Activated T-helper 17 cell treated with anti-CD3 and anti-CD28 coated beads, Interleukin-2, amount 50 U/mL, for 72 hours (primary cell): ENCODE measurements around the gene PKNOX2. TPM values are rescaled to one million over a fixed set of nuclear protein-coding genes. Genes with fewer than 3 reads are reported as not detected.

Experiments used
- ATAC-seq: fragments of 150-1000 bp; cut with Tn5 transposase; replicated peaks from 2 replicates; pipeline ENCODE4 v1.10.0; 2021; ENCODE audit warnings: mild to moderate bottlenecking, moderate library complexity
- H3K27ac Mint-ChIP-seq: one replicate; pipeline ENCODE4 v1.8.0; 2022; ENCODE audit warnings: mixed read lengths
- H3K27me3 Mint-ChIP-seq: one replicate; pipeline ENCODE4 v1.8.0; 2022; ENCODE audit warnings: mixed read lengths
- H3K36me3 Mint-ChIP-seq: one replicate; pipeline ENCODE4 v1.8.0; 2022; ENCODE audit warnings: low read depth, mild to moderate bottlenecking, mixed read lengths
- H3K4me1 Mint-ChIP-seq: one replicate; pipeline ENCODE4 v1.8.0; 2022; ENCODE audit warnings: mixed read lengths
- H3K4me3 Mint-ChIP-seq: one replicate; pipeline ENCODE4 v1.8.0; 2022; ENCODE audit warnings: mild to moderate bottlenecking, mixed read lengths
- H3K9me3 Mint-ChIP-seq: one replicate; pipeline ENCODE4 v1.8.0; 2022; ENCODE audit warnings: mixed read lengths
- total RNA-seq, 2 donors: library from RNA; stranded (reverse); gene quantifications; one replicate each; pipeline ENCODE4 v1.2.3, GENCODE V29; 2022

The PKNOX2 gene
- total RNA-seq, 2 donors from 2014 or later, result not detected

DNA sequence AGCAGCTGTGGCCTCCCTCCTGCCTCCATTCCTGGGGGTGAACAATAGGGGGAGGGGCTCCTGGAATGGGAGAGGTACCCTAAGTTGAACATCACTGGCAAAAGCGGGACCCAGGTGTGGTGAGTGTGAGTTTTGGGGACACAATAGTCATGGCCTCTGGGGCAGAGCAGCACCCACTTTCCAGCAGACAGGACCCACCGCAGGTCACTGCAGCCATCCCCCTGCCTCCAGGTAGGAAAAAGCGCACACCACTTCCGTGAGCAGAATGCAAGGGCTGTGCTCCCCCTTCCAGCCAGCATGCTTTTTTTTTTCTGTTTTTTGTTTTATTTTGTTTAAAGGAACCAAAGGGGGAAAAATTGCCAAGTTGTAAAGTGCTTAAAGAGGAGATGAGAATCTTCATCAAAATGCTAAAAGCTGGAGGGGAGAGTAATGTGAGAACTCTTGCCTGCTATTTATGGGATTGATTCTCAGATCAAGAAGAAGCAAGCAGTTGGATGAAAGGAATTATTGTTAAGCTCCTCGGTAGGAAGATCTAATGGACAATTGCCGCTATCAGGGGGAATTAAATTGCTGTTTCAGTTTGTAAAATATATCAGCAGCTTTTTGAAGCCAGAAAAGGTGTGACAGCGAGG, 178.7 kb downstream of the PKNOX2 start:
- Mint-ChIP-seq H3K4me3 (no peak overlapping the region), H3K27ac (no peak overlapping the region), H3K36me3 (no peaks in the 10 kb centered on the region), H3K4me1 (no peaks in the 10 kb centered on the region), H3K27me3 (peaks cover 12% of the 10 kb centered on the region), H3K9me3 (no peaks in the 10 kb centered on the region)
- no peak for ATAC-seq

DNA sequence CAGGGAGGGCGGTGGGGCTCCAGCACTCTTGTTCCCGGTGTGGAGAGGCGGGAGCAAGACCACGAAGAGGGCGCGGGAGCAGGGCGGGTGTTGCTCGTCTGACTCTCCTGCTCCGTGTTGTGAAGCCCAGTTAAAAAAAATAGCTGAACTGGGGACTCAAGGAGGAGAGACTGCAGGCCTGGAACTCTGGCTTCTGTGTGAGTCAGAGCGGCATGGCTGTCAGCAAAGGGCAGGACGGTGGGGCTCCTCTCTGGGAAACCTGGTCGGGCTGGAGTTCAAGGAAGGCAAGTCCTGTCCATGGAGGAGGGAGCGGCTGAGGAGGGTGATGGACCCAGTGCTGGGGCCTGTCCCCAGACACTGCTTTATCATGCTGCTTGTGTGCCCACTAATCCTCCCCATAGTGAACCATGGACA, 179.2 kb downstream of the PKNOX2 start:
- peaks cover 12% of the 10 kb centered on the region for H3K27me3 Mint-ChIP-seq
- no peaks in the 10 kb centered on the region for H3K4me1 Mint-ChIP-seq
- H3K27ac Mint-ChIP-seq, result no peak overlapping the region
- H3K36me3 Mint-ChIP-seq, result no peaks in the 10 kb centered on the region
- no peaks in the 10 kb centered on the region for H3K9me3 Mint-ChIP-seq
- no peak for ATAC-seq
- no peak overlapping the region for H3K4me3 Mint-ChIP-seq

DNA sequence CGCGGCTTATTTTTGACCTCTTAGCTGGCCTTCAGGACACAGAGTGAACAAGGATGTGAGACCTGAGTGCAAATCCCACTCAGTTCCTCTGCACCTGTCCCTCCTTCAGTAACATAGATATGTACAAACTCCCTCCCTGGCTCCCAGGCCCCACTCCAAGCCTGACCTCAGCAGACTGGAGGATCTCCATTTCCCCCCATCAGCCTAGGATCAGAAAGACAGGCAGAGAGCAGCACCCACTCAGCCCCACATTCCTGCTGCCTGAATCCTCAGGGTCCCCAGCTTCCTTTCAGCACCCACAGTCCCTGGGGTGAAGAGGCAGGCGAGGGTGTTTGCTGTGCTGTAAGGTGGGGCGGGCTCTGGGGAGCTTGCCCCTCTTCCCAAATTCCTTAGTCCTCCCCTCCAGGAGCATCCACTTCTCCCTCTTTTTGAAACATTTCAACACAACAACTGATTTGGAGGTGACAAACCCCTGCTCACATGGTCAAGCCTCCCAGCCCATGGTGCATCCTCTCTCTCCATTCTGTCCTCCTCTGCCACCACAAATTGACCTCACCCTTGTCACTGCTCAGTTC, 180.4 kb downstream of the PKNOX2 start:
- Mint-ChIP-seq H3K4me3 (no peak overlapping the region), H3K36me3 (no peaks in the 10 kb centered on the region), H3K27me3 (peaks cover 12% of the 10 kb centered on the region), H3K4me1 (no peaks in the 10 kb centered on the region), H3K27ac (no peak overlapping the region), H3K9me3 (no peaks in the 10 kb centered on the region)
- ATAC-seq, result no peak

GRCh38 chr11:125345421-125346178, 181.0 kb downstream of the PKNOX2 start:
- Mint-ChIP-seq H3K36me3 (no peaks in the 10 kb centered on the region), H3K4me1 (no peaks in the 10 kb centered on the region), H3K9me3 (no peaks in the 10 kb centered on the region), H3K27me3 (peaks cover 12% of the 10 kb centered on the region), H3K4me3 (no peak overlapping the region), H3K27ac (no peak overlapping the region)
- peak; percentile 56 for ATAC-seq

DNA sequence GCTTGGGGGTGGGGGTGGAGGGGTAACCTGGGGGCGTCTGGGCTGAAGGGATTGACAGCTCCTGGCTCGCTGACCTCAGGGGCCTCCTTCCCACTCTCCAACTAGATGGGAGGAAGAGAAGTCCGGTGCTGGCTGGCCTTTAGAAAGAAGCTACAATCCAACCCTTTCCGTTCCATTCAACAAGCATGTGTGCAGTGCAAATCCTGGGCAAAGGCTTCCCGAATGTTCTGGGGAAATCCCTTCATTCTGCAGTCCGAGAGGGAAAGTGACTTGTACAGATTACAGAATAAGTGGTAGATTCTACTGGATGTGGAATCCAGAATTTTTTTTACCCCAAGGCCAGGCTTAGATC, 181.6 kb downstream of the PKNOX2 start:
- no peak for ATAC-seq
- Mint-ChIP-seq H3K36me3 (no peaks in the 10 kb centered on the region), H3K27ac (no peak overlapping the region), H3K27me3 (peaks cover 12% of the 10 kb centered on the region), H3K4me1 (no peaks in the 10 kb centered on the region), H3K9me3 (no peaks in the 10 kb centered on the region), H3K4me3 (no peak overlapping the region)

GRCh38 chr11:125346565-125347260, 182.2 kb downstream of the PKNOX2 start:
- no peaks in the 10 kb centered on the region for H3K36me3 Mint-ChIP-seq
- ATAC-seq, result no peak
- H3K4me3 Mint-ChIP-seq, result no peak overlapping the region
- no peaks in the 10 kb centered on the region for H3K9me3 Mint-ChIP-seq
- peaks cover 12% of the 10 kb centered on the region for H3K27me3 Mint-ChIP-seq
- no peak overlapping the region for H3K27ac Mint-ChIP-seq
- H3K4me1 Mint-ChIP-seq, result no peaks in the 10 kb centered on the region

- Mint-ChIP-seq H3K4me3 (no peak overlapping the region), H3K9me3 (no peaks in the 10 kb centered on the region), H3K27ac (no peak overlapping the region), H3K27me3 (peaks cover 17% of the 10 kb centered on the region), H3K4me1 (no peaks in the 10 kb centered on the region), H3K36me3 (no peaks in the 10 kb centered on the region)
- ATAC-seq, result no peak
These were observed 182.7 kb downstream of the PKNOX2 start for GRCh38 chr11:125347261-125347585.

DNA sequence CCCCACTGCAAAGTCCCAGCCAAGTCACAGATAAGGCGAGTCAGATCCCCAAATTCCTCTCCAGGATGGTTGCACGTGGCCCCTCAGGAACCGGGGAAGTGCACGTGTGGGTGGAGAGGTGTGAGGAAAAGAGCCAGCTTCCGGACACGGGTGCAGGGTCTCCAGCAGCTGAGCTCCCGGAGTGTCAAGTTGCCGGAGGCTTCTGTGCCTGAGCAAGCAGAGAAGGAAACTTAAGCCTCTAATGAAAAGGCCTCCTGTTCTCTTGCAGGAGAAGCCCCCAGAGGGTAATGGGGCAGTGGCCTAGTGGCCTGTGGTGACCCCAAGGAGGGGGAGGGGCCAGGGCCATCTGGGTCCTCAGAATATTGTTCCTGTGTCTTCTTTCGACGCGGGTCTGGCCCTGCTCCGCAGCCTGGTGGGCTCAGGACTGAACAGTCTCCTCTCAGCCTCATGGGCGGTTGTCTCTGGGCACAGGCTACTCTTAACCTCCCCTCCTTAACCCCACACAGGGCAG, 183.6 kb downstream of the PKNOX2 start:
- Mint-ChIP-seq H3K9me3 (no peaks in the 10 kb centered on the region), H3K27me3 (peaks cover 18% of the 10 kb centered on the region), H3K36me3 (no peaks in the 10 kb centered on the region), H3K27ac (no peak overlapping the region), H3K4me3 (no peak overlapping the region), H3K4me1 (no peaks in the 10 kb centered on the region)
- ATAC-seq, result no peak

- no peaks in the 10 kb centered on the region for H3K9me3 Mint-ChIP-seq
- H3K36me3 Mint-ChIP-seq, result no peaks in the 10 kb centered on the region
- H3K4me1 Mint-ChIP-seq, result no peaks in the 10 kb centered on the region
- peak; percentile 43 for ATAC-seq
- no peak overlapping the region for H3K4me3 Mint-ChIP-seq
- H3K27ac Mint-ChIP-seq, result no peak overlapping the region
- H3K27me3 Mint-ChIP-seq, result peaks cover 18% of the 10 kb centered on the region
These were observed 184.2 kb downstream of the PKNOX2 start for GRCh38 chr11:125348674-125349309.

DNA sequence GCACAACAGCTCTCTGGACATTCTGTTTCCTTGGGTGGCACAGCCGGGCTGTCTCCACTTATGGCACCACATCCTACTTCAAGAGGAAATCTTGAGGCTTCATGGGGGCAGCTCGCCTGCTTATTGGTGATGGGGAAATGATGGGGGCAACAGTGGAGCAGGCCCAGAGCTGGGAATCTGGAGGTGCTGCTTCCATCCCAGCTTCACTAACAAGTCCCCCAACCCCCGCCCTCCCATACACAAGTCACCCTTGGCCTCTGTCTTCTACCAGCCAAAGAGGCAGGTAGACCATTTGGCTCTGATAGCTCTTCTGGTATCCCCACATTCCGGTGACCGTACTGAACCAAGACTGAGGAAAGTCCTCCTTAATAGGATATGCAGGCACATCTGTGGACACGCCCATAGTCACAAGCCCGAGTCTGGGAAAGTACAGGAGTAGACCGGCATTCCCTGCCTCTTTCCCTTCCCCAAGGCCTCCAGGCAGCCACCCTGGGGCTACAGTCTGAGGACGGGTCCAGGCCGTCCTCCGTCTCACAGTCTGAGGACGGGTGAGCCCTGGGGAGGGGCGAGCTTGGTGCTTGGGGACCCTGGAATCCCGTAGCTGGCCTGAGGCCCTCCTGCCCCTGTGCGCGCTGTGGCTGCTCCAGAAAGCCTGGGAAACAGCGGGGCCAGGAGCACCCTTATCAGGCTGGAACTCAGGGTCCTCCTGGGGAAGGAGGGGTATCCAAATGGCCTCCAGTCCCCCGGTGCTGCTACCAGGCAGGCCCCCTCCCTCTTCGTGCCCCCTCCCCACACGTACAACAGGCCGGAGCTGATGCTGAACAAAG, 185.9 kb downstream of the PKNOX2 start:
- no peak for ATAC-seq
- no peaks in the 10 kb centered on the region for H3K36me3 Mint-ChIP-seq

GRCh38 chr11:125351033-125351867, 186.7 kb downstream of the PKNOX2 start:
- no peak overlapping the region for H3K4me3 Mint-ChIP-seq
- peaks cover 8% of the 10 kb centered on the region for H3K4me1 Mint-ChIP-seq
- no peak for ATAC-seq
- H3K36me3 Mint-ChIP-seq, result no peaks in the 10 kb centered on the region
- H3K27ac Mint-ChIP-seq, result no peak overlapping the region
- H3K9me3 Mint-ChIP-seq, result no peaks in the 10 kb centered on the region
- H3K27me3 Mint-ChIP-seq, result peaks cover 11% of the 10 kb centered on the region

More for the DNA sequence above, 185.9 kb downstream of the PKNOX2 start:
- H3K9me3 Mint-ChIP-seq, result no peaks in the 10 kb centered on the region
- H3K4me1 Mint-ChIP-seq, result peaks cover 4% of the 10 kb centered on the region
- no peak overlapping the region for H3K4me3 Mint-ChIP-seq
- peaks cover 15% of the 10 kb centered on the region for H3K27me3 Mint-ChIP-seq
- no peak overlapping the region for H3K27ac Mint-ChIP-seq

- no peak overlapping the region for H3K4me3 Mint-ChIP-seq
- peaks cover 8% of the 10 kb centered on the region for H3K4me1 Mint-ChIP-seq
- no peak for ATAC-seq
- H3K36me3 Mint-ChIP-seq, result no peaks in the 10 kb centered on the region
- peaks cover 6% of the 10 kb centered on the region for H3K27me3 Mint-ChIP-seq
- H3K9me3 Mint-ChIP-seq, result no peaks in the 10 kb centered on the region
- no peak overlapping the region for H3K27ac Mint-ChIP-seq
These were observed 187.3 kb downstream of the PKNOX2 start for GRCh38 chr11:125351868-125352250.

GRCh38 chr11:125356797-125357196, 192.2 kb downstream of the PKNOX2 start:
- Mint-ChIP-seq H3K4me3 (no peak overlapping the region), H3K27me3 (peaks cover 5% of the 10 kb centered on the region), H3K36me3 (no peaks in the 10 kb centered on the region), H3K9me3 (no peaks in the 10 kb centered on the region), H3K4me1 (peaks cover 8% of the 10 kb centered on the region), H3K27ac (no peak overlapping the region)
- no peak for ATAC-seq
